Measurements from ENCODE around the gene FJX1.
"Not testable (repeated sequence)": the region's sequence is repeated elsewhere in the genome, so short reads cannot be mapped to it uniquely, and the experiment has no call there.

The FJX1 gene

DNA sequence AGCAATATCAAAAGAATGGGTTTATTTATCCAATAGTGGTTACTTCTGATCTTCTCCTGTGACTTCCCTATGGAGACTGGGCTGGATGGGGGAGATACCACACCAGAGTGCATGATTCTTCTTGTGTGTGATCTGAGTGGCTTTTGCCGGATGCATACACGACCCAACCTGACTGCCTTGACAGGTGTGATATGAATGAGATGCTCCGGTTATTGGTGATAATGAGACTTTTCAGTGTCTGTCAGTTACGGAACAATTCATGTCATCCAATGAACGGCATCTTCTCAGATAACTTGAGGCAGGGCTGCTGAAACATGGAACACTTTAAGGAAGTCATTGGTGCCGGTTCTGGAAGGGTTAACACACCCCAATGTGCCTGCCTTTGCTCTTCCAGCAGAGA, 17.7 kb downstream of the FJX1 start:
- no peak for DNase-seq

DNA sequence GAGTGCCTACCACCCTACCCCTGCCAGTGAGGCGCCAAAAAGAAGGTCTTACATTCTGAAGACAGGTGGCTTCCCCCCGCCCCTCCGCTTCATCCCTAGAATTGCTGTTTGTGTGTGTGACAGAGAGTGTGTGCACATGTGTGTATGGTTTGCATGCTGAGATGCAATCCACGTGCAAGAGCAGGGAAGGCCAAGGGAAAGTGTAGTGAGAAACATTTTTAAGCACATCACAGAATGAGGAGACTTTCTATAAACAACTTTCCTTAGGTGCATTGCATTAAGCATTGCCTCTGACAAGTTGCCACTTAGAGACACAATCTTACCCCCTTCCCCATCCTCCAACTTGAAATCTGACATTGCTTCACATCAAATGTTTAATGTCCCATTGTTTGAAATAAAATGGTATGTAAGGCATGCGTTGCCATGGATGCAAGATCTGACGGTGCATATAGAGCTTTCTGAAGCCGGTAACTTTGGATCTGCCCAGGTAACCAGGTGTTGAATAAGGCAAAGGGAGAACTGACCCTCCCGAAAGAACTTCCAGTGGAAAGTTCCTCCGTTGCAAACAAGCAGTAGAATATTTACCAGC, 21.4 kb downstream of the FJX1 start:
- DNase-seq: no peak

GRCh38 chr11:35641171-35641897, 23.1 kb downstream of the FJX1 start:
- DNase-seq: no peak

GRCh38 chr11:35641964-35642363, 23.7 kb downstream of the FJX1 start:
- DNase-seq: no peak

GRCh38 chr11:35647421-35648093, 29.3 kb downstream of the FJX1 start:
- no peak for DNase-seq

DNA sequence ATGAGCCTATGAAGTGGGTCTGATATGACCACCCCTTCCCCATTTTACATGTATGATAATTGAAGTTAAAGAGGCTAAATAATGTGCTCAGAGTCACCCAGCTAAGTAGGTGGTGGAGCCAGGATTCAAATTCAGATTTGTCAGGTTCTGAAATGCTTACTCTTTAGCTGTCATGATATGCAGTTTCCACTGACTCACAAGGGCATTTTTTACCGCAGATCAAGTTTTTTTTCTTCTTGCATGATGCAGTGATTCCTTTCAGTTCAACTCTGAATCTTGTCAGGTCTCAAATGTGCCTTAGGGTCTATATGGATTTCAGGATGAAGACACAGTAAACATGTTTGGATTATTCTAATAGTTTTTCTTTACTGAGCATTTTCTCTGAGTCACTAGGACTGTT, 31.7 kb downstream of the FJX1 start:
- DNase-seq: peak; percentile 61

GRCh38 chr11:35650467-35650866, 32.2 kb downstream of the FJX1 start:
- DNase-seq: no peak

- no peak for DNase-seq
Measured at GRCh38 chr11:35651263-35651662, 33.0 kb downstream of the FJX1 start.

DNA sequence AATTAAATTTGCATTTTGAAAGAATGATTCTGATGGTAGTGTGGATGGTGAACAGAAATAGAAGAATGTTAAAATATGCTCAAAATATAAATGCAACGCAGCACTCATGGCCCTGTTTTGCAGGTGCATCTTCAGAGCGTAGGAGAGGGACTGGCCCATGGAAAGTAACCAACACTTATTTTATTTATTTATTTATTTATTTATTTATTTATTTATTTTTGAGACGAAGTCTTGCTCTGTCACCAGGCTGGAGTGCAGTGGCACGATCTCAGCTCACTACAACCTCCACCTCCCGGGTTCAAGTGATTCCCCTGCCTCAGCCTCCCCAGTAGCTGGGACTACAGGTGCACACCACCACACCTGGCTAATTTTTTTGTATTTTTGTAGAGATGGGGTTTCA, 34.5 kb downstream of the FJX1 start:
- not testable (repeated sequence) for DNase-seq

DNA sequence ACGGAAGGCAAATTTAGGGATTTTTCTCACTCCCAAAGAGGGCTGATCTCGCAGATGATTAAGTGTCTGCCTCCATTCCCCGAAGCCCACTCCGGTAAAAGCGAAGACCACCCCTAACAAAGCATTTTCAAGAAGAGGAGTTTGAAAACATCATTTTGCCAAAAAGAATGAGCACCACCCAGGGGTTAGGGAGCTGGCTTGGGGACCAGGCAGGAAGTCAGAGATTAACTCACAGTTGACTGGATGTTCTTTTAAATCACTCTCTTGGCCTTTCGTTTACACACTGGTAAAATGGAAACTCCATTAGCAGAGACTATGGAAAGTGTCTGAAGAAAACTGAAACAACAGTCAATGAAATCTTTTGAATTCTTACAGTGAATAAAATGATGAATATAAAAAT, 36.5 kb downstream of the FJX1 start:
- no peak for DNase-seq

- no peak for DNase-seq
Measured at GRCh38 chr11:35655254-35655653, 37.0 kb downstream of the FJX1 start.

DNA sequence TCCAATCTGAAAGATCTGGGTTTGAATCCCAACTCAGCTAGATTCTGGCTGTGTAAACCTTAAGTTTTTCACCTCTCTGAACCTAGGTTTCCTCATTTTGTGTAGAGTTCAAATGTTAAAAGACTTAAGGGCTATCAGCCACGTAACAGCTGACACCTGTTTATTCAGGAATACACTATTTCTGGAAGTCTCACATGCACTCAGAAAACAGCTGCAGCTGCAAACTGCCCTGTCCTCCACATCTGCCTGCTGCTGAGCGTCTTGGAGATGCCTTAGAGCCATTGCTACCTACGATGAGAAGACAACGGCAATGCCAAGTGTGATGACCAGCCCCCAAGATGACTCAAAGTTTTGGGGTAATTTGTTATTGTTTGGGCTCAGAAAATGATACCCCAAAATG, 37.6 kb downstream of the FJX1 start:
- no peak for DNase-seq

- no peak for DNase-seq
Measured at GRCh38 chr11:35658020-35658948, 40.0 kb downstream of the FJX1 start.

DNA sequence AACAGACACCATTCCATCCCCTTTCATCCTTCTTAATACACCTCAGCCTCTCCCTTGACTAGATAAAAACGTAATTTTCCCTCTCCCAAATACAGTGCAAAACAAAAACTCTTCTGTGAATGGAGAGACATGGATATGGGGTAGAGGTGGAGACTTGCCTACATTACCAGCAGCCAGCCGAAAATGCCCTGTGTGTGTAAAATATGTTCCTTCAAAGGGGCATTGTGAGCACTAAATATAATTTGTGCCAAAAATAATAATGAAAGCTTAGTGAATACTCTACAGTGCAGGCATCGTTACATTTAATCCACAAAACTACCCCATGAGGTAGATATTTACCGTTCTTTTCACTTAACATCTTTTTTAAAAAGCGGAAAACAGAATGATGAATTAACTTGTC, 43.3 kb downstream of the FJX1 start:
- DNase-seq: no peak

- no peak for DNase-seq
Measured at GRCh38 chr11:35662061-35662648, 43.9 kb downstream of the FJX1 start.

DNA sequence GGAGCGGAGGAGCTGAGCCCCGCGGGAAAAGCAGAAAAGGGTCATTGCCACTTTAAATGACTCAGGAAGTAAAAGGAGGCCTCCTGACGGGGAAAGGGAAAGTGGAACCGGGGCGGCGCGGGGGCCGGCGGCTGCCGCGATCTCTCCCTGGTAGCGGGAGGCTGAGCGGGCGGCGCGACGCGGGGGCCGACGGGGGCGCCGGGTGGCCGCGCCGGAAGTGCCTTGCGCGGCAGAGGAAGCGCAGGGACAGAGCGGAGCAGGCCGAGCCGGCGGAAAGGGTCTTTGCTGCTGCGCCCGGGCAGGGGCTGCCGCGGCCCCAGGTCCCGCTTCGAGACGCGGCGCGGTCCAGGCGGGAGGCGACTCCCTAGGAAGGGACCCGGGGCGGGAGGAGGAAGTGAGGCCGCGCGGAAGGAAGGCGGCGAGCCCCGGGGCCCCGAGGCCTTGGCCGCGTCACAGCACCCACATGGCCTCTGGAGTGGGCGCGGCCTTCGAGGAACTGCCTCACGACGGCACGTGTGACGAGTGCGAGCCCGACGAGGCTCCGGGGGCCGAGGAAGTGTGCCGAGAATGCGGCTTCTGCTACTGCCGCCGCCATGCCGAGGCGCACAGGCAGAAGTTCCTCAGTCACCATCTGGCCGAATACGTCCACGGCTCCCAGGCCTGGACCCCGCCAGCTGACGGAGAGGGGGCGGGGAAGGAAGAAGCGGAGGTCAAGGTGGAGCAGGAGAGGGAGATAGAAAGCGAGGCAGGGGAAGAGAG, 44.6 kb downstream of the FJX1 start, which contains the start of gene TRIM44:
Gene TRIM44, plus strand, starts transcription at position 127 of the 759 bp plus-strand sequence. Its CDS starts 337 bp downstream, at position 464.
- peak; percentile 89 for DNase-seq

- DNase-seq: no peak
Measured at GRCh38 chr11:35663408-35663702, 45.1 kb downstream of the FJX1 start.

DNA sequence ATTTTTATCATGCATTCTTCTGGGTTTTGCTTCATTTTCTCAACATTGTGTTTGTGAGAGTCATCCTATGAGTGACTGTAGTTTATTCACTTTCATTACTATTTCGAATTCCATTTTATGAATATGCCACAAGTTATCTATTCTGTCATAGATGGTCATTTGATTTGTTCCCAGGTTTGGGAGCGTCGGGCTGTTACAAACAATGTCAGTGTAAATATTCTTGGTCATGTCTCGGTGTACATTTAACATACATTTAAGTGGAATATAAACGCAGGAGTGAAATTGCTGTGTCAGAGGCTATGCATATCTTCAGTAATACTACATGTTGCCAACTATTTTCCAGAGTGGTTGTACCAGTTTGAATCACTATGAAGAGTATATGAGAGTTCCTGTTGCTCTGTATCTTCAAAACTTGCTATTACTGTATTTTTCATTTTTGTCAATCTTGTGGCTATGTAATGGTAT, 46.7 kb downstream of the FJX1 start:
- peak; percentile 50 for DNase-seq

DNA sequence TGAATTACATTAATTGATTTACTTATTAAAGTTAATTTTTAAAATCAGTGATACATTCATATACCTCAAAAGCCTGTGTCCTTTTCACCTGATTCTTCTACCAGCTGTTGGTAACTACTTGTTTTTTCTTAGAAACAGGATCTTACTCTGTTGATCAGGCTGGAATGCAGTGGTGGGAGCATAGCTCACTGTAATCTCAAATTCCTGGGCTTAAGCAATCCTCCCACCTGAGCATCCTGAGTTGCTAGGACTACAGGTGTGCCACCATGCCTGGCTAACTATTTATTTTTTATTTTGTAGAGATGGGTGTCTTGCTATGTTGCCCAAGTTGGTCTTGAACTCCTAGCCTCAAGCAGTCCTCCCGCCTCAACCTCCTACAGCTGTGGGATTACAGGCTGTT, 49.0 kb downstream of the FJX1 start:
- DNase-seq: no peak

DNA sequence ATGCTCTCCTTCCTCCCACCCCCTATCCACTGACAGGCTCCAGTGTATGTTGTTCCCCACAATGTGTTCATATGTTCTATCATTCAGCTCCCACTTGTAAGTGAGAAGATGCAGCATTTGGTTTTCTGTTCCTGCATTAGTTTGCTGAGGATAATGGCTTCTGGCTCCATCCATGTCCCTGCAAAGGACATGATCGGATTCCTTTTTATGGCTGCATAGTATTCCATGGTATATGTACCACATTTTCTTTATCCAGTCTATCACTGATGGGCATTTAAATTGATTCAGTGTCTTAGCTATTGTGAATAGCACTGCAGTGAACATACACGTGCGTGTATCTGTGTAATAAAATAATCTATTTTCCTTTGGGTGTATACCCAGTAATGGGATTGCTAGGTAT, 50.1 kb downstream of the FJX1 start:
- DNase-seq: not testable (repeated sequence)

All from fibroblast of skin of right biceps (primary cell).